GM21723 (cell line): ENCODE results near the gene TWIST2.

Experiments used
- ATAC-seq: cut with Tn5 transposase; IDR thresholded peaks from one replicate; pipeline ENCODE4 v1.9.1; 2021; ENCODE audit warnings: mild to moderate bottlenecking, moderate library complexity; ENCODE audit not compliant: unreplicated experiment

TWIST2 gene

DNA sequence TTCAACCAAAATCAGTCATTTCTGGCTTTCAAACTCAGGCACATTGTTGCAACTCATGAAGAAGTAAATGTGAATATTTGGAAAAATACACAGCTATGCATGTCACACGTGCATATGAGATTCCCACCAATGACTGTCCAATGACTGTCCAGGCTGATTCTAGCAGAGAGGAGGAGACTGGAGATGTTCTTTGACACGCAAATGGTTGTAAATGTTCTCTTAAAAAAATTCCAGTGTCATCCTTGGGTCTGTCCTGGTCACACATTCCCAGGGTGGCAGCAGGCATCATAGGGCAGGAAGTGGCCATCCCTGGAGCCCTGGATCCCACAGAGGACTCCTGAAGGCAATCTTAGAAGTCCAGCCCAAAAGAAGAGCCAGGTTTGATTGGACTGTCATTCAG, 40.9 kb downstream of the TWIST2 start:
- no peak for ATAC-seq

DNA sequence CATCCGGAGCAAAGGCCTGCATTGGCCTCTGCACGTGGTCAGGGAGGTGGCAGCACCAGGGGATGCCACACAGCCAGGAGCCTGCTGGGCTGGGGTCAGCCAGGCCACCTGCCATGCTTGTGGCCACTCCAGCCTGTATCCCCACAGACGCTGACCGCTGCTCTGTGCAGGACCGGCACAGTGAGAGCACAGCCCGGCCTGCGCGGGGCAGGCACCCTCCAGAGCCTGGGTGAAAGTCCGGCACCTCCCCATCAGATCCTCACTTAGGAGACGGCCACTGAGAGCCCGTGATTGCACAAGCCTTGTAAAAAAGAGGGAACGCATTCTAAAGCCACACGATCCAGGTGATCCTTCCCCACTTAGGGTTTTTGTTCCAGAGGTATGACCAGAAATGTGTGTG, 42.2 kb downstream of the TWIST2 start:
- ATAC-seq, result no peak

DNA sequence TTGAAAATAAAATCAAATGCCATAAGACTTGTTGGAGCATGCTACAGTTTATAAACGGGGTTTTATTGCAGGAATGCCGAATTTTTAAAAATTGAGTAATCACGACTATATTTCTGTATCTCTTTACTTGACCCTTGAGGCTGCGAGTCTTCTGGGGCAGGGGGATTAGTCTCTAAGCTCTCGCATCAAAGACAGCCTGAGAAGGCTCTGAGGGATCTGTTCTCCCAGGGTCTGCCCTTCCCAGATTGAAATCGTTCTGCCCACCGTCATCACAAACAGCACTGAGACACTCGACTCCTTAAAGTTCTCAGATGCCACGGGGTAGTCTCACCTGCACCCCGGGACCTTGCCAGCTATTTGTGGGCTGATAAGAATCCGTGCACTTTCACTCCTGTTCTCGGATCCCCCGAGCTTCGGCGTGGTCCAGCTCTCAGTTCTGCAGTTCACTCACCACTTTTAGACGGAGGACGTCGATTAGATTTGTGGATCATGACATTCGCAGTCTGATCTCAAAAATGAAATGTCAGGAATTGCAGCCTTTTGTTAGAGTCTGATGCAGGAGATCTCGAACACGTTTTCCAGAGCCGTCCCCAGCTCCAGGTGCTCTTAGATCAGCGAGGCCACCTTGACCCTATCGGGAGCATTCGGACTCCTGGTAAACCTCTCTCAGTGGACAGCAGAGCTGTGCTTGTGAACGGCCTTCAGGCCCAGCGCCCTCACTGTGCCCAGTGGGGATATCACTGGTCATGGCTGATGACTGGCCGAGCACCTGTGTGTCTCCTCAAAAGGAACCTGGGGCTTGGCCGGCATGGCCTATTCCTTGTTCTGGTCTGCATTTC, 43.0 kb downstream of the TWIST2 start:
- ATAC-seq, result no peak

DNA sequence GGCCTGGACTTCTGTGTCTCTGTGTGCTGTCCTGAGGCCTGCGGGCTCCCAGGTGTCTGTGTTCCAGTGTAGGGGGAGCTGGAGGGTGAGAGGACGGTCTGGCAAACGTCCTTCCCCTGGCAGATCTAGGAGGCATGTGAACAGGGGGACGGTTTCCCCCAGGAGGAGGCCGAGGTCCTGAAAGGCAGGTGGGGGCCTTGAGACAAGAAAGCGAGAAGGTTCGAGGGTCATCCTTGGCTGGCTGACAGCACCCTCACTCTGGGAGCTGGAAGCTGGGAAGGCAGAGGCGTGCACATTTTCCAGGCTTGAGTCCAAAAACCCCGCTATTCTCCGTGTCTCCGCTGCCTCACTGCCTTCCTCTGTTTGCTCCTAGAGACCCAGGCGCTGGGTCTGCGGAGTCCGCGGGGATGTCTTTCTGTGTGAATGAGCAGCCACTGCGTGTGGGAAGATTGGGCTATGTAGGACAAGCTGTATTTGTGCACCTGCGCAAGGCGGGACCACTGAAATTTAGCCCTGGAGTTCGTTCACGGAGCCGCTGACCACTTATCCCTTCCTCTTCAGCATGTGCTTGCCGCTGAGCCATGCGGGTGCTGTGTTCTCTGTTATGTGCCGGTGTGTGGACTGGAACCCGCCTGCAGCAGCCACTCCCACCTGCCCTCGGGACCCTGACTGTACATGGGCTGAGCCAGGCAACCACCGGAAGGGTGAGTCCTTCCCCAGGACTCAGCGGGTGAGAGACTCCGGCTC, 43.7 kb downstream of the TWIST2 start:
- no peak for ATAC-seq

DNA sequence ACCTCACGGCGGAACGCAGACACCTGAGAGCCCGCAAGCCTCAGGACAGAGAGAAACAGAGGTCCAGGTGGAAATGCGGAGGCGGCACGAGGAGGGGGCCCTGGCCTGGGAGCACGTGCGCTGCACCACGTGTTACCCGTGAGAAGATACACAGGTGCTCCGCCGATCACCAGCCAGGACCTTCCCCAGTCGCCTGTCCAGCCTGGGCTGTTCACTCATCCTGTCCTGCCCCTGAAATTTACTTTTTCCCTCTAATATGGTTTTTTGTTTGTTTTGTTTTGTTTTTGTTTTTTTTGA, 44.3 kb downstream of the TWIST2 start:
- no peak for ATAC-seq

DNA sequence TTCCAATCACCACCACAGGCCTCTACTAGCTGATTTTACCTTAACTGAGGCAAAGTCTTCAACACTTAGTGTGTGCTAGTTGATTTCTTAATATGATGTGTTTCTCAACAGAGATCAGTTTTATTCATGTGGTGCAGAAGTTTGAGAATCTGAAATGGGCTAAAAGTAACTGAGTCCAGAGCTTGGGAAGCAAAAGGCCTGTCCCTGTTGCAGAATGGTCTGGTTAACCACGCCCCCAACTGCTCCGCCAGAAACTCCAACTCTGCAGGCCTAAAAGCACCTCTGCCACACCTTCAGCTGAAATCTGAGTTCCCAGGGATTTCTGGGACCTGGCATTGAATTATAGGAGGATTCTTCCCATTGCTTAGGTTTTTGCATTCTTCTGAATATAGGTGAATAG, 44.9 kb downstream of the TWIST2 start:
- ATAC-seq, result no peak

DNA sequence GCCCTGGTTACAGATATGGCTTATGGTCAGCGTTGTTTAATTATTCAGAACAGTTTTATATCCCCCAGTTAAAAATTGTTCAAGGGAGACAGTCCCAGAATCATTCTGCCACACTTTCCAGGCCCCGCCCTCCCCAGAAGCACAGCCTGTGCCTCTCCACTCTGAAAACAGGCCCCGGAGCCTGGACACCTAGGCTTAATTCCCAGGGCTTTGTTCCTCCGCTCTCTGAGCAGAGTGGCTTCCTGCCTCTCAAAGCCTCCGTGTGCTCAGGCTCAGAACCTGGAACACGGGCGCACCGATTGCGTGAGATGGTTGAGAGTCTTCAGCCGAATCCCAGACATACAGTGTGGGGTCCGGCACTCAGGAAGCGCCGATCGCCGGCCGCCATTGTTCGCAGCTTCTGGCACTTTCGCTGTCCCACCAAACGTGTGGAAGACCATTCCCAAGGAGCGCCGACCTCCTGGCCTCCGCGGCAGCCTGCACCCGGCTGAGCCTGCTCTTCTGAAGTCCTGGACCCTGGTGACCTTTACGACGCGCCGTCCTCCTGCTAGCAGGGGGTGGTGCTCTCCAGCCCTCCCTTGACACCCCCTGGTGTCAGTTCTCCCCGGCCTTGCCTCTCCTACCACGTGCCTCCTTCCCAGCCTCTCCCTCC, 45.6 kb downstream of the TWIST2 start:
- no peak for ATAC-seq

DNA sequence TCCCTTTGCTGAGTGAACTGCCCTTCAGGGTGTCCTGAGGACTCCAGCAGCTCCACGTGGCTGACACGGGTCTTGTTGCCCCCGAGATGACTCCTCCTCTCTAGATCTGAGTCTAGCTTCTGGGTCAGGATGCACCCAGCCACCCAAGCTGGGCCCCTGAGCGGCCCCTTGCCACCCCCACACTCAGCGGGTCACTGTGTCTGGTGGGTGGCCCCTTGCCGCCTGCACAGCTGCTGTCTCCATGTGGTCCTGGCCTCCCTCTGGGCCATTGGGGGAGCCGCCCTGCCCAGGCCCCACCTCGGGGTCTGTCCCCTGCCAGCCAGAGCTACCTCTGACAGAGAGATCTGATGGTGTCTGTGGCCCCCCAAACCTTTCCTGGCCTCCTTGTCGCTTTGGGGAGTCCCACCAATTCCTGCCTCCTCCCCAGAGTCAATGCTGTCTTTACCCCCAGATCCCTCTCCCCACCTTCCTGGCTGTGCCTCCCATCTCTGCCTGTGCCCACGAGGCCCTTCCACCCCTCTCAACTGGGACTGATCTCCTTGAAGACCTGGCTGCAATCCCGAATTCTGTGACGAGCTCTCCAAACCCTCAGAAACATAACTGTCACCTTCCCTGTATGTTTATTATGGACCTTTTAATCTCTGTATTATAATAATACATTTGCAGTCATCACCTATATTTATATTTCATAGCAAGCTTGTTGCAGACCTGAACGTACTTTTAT, 46.5 kb downstream of the TWIST2 start:
- no peak for ATAC-seq

DNA sequence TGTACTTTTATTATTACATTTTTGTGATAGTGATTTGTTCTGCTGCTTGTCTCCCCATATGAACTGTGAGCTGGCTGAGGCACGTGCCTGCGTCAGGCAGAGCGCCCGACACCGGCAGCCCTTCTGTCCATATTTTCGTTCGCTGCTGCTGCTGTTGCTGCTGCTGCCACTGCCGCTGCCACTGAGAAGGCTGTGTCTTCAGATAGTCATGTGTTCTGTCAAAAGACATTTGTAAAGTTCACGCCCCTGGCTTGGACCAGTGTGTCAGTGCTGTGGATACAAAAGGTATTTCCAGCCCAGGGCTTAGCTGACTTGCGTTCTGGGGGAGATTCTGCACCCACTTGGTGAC, 47.0 kb downstream of the TWIST2 start:
- ATAC-seq, result no peak

DNA sequence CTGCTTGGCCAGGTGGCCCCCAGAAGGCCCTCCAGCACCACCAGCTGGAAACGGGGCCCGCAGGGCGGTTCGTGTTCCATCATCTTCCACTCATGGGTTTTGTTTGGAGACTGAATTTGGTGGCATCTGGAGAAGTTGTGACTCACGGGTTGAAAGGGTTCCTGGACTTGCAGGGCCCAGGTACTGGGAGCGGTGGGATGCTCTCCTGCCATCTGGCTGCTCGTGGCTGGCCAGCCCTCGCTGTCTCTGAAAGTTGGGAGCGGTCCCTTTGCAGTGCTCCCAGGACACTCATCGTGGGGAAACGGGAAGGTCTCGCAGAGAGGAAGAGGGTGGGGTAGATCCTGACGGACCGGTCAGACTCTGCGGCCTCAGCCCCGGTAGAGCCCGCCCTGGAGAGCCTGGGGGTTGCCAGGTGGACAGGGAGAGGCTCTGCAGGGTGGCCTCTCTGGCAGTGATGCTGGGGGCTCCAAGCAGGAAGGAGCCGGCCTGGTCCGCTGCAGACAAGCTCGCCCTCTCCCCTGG, 47.5 kb downstream of the TWIST2 start:
- ATAC-seq, result no peak

DNA sequence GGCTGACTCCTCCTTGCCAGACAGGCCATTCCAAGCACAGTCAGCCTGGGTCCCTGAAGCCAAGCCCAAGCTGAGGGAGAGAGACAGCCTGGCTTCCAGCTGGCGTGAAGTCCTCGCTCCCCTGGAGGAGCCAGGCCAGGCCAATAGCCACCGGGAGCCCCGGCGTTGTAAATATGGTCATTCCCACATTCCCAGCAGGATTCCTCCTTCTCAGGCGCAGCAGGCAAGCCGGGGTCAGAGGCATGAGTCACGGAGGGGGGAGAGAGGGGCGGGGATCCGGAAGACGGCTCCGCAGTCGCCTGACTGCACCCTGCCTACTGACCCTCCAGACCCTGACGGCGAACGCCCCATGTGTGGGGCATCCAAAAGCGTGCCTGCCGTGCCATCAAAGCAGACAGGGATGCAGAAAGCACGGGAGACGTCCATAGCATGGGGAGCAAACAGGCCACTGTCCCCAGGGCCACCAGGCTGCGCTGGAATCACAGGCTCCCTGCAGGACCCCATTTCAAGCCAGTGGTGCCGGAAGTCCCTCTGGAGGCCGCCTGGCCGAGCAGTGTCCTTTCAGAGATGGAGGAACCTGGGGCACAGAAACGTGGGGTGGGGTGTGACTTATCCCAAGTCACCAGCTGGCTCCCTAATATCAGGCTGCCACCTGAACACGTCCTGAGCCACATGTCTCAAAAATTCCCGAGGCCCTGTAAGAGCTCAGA, 48.2 kb downstream of the TWIST2 start:
- no peak for ATAC-seq

DNA sequence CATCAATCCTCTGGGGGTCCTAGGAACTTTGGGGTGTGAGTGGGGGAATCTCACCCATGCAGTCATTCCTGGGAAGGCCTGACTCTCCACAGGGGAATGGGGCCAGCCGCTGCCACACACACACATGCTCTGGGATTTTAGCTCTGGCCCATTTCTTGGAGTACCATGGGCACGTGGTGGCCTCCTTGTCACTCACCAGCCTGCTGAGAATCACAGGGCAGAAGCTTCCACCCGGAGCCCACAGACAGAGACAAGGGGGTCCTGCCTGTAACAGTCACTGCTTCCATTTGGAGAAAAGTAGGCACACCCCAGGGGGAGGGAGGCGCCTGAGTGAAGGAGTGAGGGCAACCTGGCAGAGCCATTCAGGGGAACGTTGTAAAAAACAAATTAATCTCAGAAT, 48.8 kb downstream of the TWIST2 start:
- ATAC-seq, result no peak

DNA sequence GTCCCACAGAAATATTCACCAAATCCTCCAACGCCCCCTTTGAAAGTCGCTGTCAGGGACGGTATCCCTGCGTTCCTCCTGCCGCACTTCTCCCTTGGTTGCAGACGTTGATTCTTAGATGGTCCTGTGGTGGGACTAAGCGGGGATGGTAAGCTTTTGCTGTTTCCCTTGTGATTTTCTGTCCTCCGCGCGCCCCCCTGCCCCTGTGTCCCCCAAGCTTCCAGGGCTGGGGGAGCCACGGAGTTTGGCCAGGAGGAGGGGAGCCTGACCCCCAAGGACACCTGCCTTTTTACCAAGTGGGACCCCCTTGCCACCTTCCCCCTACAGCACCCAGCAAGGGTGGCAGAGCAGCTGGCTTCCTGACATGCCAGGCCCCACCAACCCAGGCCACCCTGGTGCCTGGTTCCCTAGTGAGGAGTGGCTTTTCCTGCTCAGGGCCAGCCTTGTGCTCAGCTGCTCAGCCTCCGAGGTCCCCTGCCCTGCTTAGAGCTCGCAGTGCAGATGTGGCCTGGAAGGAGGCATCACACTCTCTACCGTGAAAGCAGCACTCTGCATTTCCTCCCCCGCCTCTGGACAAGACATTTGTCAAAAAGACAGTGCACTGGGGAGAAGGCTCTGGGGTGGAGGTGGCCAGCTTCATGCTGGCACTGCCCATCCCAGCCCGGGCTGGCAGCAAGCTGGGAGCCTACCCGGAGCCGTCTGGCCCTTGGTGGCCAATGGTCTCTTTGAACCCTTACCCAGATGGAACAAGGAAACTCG, 49.4 kb downstream of the TWIST2 start:
- ATAC-seq, result no peak

DNA sequence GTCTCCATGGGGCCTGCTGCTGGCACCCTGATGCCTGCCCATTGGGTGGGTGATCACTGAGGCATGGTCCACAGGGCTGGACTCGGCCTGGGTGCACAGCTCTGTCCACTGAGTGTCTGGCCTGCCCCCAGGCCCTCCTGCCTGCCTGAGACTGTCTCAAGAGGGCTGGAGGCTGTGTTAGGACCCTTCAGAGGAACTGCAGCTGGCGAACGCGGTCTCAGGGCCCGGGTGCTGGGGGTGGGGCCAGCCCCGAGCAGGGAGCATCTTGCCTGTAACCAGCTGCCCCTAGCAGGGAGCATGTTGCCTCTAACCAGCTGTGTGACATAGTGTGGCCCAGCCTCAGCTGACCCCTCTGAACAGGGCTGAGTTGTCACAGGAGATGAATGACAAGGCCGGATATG, 50.0 kb downstream of the TWIST2 start:
- ATAC-seq, result no peak

DNA sequence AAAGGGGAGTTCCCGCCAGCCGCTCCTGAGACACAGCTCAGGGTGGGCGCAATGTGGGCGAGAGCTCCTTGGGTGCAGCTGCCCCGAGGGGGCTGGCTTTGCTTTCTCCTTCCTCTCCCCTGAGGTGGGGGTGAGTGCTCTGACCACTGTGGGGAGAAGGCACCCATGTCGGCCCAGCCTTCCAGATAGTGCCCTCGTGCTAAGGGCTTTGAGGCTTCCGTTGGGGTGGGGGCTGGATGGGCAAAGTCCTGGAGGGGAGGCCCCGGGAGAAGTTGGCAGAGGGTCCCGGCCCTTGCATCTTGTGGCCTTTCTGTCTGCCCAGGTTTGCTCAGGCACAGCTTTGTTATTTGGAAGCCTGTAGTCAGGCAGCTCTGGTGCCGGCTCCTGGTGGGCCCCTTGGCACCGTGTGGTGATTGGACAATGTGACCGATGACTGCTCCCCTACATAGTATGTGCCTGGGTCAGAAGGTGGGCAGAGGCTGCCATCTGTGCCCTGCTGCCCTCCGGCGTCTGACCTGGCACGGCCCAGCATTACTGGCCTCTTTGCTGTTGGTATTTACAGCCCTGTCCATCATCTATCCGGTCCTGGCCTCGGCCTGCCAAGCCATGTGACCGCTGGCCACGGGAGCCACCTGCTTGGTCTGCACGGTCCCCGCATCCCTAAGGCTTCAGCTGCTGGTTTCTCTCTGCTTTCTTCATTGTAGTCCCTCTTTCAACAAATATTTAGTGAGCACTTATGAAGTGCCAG, 50.8 kb downstream of the TWIST2 start:
- no peak for ATAC-seq

DNA sequence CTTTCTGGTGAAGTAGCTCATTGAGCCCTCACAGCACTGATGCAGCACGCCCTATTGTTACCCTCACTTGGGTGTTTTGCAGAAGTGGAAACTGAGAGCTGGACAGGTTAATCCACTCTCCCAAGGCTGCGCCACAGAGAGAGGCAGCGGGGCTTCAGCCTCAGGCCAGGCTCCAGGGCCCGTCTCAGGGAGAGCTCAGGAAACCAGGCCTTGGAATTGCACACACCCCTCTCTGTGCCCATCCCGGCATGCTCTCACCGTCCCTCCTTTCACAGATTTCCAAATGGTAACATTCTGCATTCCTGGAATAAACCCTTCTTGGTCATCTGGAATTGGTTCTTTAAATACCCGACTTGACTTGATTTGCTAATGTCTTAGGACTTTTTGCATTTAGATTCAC, 51.5 kb downstream of the TWIST2 start:
- no peak for ATAC-seq

DNA sequence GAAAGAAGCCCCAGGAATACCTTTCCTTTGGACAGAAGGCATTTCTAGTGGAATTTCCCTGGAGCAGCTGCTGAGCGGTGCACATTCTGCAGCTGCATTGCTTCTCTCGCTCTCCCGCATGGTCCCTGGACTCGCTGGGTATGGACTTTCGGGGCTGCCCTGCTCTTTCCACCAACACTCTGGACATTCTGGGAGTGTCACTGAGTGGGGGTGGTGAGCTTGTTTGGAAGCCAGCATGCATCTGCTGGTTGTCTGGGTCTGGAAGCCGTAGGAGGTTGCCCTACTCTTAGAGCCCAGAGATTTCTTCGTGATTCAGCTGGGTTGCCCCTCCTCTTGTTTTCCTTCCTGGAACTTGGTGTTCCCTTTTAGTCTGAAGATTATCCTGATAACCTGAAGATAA, 52.6 kb downstream of the TWIST2 start:
- no peak for ATAC-seq

DNA sequence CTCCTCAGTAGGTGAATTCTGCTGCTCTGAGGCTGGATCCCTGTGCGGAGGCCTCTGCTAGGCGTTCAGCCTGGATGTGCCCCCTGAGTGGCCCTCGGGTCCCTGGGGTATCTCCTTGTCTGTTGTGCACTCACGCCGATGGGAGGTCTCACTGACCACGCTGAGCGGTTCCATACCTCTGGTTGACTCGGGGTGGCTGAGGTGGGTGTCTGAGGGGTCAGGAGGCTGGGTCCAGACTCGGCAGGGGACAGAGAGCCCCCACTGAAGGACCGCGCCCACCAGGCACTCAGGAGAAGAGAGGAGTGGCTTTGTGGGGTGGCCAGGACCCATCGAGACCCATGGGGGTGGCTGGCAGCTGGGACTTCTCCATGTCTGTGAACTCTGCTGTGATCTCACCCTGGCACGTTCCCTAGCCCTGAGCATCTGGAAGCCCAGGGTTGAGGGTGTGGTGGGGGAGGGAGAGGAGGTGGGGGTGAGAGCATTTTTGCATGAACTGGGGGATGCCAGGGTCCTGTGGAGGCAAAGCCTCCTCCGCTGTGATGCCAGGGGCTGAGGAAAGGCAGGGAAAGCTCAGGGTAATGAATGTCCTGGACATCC, 53.7 kb downstream of the TWIST2 start:
- ATAC-seq, result no peak

DNA sequence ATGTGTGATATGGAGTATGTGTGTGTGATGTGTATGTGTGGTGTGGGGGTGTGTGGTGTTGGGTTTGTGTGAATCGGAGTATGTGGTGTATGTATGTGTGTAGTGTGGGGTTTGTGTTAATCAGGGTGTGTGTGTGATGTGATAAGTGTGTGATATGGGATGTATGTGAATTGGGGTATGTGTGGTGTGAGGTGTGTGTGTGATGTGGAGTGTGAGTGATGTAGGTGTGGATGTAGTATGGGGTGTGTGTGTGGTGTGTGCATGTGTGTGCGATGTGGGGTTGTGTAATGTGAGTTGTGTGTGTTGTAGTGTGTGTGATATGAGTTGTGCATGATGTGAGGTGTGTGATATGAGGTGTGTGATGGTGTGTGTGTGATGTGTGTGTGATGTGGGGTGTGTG, 54.4 kb downstream of the TWIST2 start:
- ATAC-seq, result no peak
